ENCODE measurements around the gene GYG2. TPM values are rescaled to one million over a fixed set of nuclear protein-coding genes. Genes with fewer than 3 reads are reported as not detected.
A peak's percentile ranks its signal among the peaks of the same experiment; 100 is the strongest.

The GYG2 gene
- total RNA-seq, 1 donor from 2014 or later = 0.26 TPM

- no peaks in the 10 kb centered on the region for H3K36me3 ChIP-seq (ENCODE audit: control insufficient read depth, insufficient read depth, low read length)
- TF ChIP-seq CTCF (IDR thresholded peaks at IDR 0.05; ENCODE audit: insufficient read depth, low read length, severe bottlenecking) = no peak
- H3K4me3 ChIP-seq (ENCODE audit: low read depth, low read length) = no peak overlapping the region
- no peak for DNase-seq (ENCODE audit: low read depth)
- no peak for FAIRE-seq
- H3K27me3 ChIP-seq (ENCODE audit: control insufficient read depth, insufficient read depth, low read length) = no peaks in the 10 kb centered on the region
Observed at GRCh38 chrX:2840961-2841360, 12.2 kb downstream of the GYG2 start.

DNA sequence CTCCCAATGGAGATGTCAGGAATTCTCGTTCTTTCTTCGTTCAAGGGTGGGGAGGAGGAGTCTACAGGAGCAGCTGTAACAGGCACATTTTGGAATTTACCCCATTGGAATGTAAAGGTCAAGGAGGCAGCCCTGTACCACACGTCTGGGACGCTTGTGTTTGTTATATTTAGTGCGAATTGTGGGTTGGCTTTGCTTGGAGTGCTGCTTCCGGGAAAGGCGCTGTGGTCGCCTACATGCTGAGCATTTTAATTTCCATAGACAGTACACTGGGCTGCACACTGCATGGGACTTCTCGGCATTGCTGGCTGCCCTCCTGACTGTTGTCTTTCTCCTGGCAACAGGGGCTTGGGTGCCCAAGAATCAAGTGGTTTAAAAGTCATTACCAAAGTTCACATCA lies 12.8 kb downstream of the GYG2 start:
- no peak overlapping the region for H3K4me3 ChIP-seq (ENCODE audit: low read depth, low read length)
- no peaks in the 10 kb centered on the region for H3K36me3 ChIP-seq (ENCODE audit: control insufficient read depth, insufficient read depth, low read length)
- H3K27me3 ChIP-seq (ENCODE audit: control insufficient read depth, insufficient read depth, low read length) = no peaks in the 10 kb centered on the region
- DNase-seq (ENCODE audit: low read depth) = no peak
- no peak for TF ChIP-seq CTCF (IDR thresholded peaks at IDR 0.05; ENCODE audit: insufficient read depth, low read length, severe bottlenecking)
- no peak for FAIRE-seq

DNA sequence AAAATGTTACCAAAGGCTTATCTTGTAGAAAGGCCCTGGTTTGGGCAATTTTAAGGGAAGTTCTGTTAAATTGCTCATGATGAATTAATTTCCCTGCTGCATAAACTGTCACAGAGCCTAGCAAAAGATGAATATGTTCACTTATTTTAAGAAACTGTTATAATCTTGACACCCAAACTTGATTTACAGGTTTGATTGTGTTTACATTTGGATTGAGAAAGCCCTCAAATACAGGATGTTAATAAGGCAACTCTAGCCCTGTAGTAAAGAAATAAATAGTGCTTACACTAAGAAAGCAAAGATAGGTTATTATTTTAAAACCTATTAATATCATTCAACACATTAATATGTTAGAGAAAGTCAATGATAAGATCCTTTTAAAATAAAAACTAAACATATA lies 18.3 kb downstream of the GYG2 start:
- no peak for TF ChIP-seq CTCF (IDR thresholded peaks at IDR 0.05; ENCODE audit: insufficient read depth, low read length, severe bottlenecking)
- no peak for FAIRE-seq

GRCh38 chrX:2848871-2849301 lies 20.2 kb downstream of the GYG2 start:
- FAIRE-seq (no peak), DNase-seq (ENCODE audit: low read depth) (no peak)
- no peak for TF ChIP-seq CTCF (IDR thresholded peaks at IDR 0.05; ENCODE audit: insufficient read depth, low read length, severe bottlenecking)
- Histone ChIP-seq H3K36me3 (ENCODE audit: control insufficient read depth, insufficient read depth, low read length) (no peaks in the 10 kb centered on the region), H3K27me3 (ENCODE audit: control insufficient read depth, insufficient read depth, low read length) (no peaks in the 10 kb centered on the region), H3K4me3 (ENCODE audit: low read depth, low read length) (no peak overlapping the region)

More for the DNA sequence above, 18.3 kb downstream of the GYG2 start:
- Histone ChIP-seq H3K27me3 (ENCODE audit: control insufficient read depth, insufficient read depth, low read length) (no peaks in the 10 kb centered on the region), H3K4me3 (ENCODE audit: low read depth, low read length) (no peak overlapping the region), H3K36me3 (ENCODE audit: control insufficient read depth, insufficient read depth, low read length) (no peaks in the 10 kb centered on the region)
- DNase-seq (ENCODE audit: low read depth) = peak; percentile 16

- DNase-seq (ENCODE audit: low read depth) = no peak
- FAIRE-seq = no peak
- Histone ChIP-seq H3K27me3 (ENCODE audit: control insufficient read depth, insufficient read depth, low read length) (no peaks in the 10 kb centered on the region), H3K36me3 (ENCODE audit: control insufficient read depth, insufficient read depth, low read length) (no peaks in the 10 kb centered on the region), H3K4me3 (ENCODE audit: low read depth, low read length) (no peak overlapping the region)
- TF ChIP-seq CTCF (IDR thresholded peaks at IDR 0.05; ENCODE audit: insufficient read depth, low read length, severe bottlenecking) = no peak
Observed at GRCh38 chrX:2854918-2855317, 26.2 kb downstream of the GYG2 start.

DNA sequence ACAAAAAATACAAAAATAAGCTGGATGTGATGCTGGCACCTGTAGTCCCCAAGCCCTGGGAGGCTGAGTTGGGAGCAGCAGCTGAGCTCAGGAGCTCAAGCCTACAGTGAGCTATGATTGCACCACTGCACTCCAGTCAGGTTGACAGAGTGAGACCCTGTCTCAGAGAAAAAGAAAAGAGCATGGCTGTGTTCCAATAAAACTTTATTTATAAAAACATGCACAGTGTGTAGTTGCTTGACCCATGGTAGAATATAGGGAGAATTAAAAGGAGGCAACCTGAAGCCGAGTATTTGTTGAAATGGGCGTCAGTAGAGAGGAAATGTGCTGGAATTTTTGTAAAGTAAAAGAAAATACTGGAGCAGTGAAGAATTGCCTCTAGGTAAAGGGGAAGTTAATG lies 27.0 kb downstream of the GYG2 start:
- Histone ChIP-seq H3K27me3 (ENCODE audit: control insufficient read depth, insufficient read depth, low read length) (no peaks in the 10 kb centered on the region), H3K4me3 (ENCODE audit: low read depth, low read length) (no peak overlapping the region), H3K36me3 (ENCODE audit: control insufficient read depth, insufficient read depth, low read length) (no peaks in the 10 kb centered on the region)
- no peak for TF ChIP-seq CTCF (IDR thresholded peaks at IDR 0.05; ENCODE audit: insufficient read depth, low read length, severe bottlenecking)
- FAIRE-seq (no peak), DNase-seq (ENCODE audit: low read depth) (no peak)
